PC-3 (cell line): ENCODE data around the gene FAM83D. TPM values are rescaled to one million over a fixed set of nuclear protein-coding genes. Genes with fewer than 3 reads are reported as not detected.

Experiments
- ATAC-seq: fragments of 200-7000 bp; cut with Tn5 transposase; 2 replicates; pipeline ENCODE4 v1.9.1; 2020; ENCODE audit warnings: mild to moderate bottlenecking, moderate library complexity
- BruUV-seq: library from RNA; stranded (reverse); fragments of 400-500 nt; replicated peaks from 2 replicates; lab custom pipeline; 2021; lab: Mats Ljungman, UMichigan
- CTCF ChIA-PET: fragments of 300-600 bp; sonication (Branson Sonifier 250); formaldehyde crosslinking; loops from one replicate; lab custom pipeline; 2022; ENCODE audit warnings: antibody characterized with exemption; lab: Charles Lee
- POLR2A ChIA-PET: fragments of 300-600 bp; sonication (Branson Sonifier 250); formaldehyde crosslinking; loops from one replicate; lab custom pipeline; 2022; ENCODE audit warnings: antibody characterized with exemption; ENCODE audit not compliant: unreplicated experiment; lab: Charles Lee
- DNase-seq: peaks from one replicate; pipeline ENCODE4 v3.0.0-alpha.2; 2015
- H2AFZ ChIP-seq: fragments of 300-600 bp; sonication (generic); 2 replicates; pipeline ENCODE4 v1.6.0; 2016; ENCODE audit warnings: antibody characterized with exemption, low read length
- H3F3A ChIP-seq: fragments of 300-600 bp; sonication (generic); one replicate; pipeline ENCODE4 v1.6.0; 2017; ENCODE audit warnings: antibody characterized with exemption, low read length, control low read depth, mild to moderate bottlenecking; ENCODE audit not compliant: unreplicated experiment
- H3K27ac ChIP-seq: fragments of 300-600 bp; sonication (generic); 2 replicates; pipeline ENCODE4 v1.5.1; 2016; ENCODE audit warnings: mild to moderate bottlenecking, low read length
- H3K27me3 ChIP-seq: fragments of 300-600 bp; sonication (generic); 2 replicates; pipeline ENCODE4 v1.6.1; 2016; ENCODE audit warnings: low read length, mixed read lengths
- H3K36me3 ChIP-seq: fragments of 300-600 bp; sonication (generic); 2 replicates; pipeline ENCODE4 v1.6.1; 2016; ENCODE audit warnings: low read depth, mixed run types, low read length, mixed read lengths
- H3K4me1 ChIP-seq: fragments of 300-600 bp; sonication (generic); 2 replicates; pipeline ENCODE4 v1.5.1; 2016; ENCODE audit warnings: low read length; ENCODE audit not compliant: insufficient read depth
- H3K4me2 ChIP-seq: fragments of 300-600 bp; sonication (generic); 2 replicates; pipeline ENCODE4 v1.6.0; 2016; ENCODE audit warnings: low read length
- H3K4me3 ChIP-seq: fragments of 300-600 bp; sonication (generic); 2 replicates; pipeline ENCODE4 v1.5.1; 2016; ENCODE audit warnings: mild to moderate bottlenecking, low read length, mixed read lengths
- H3K79me2 ChIP-seq: fragments of 300-600 bp; sonication (generic); 2 replicates; pipeline ENCODE4 v1.6.1; 2017; ENCODE audit warnings: low read length, mixed read lengths
- H3K9ac ChIP-seq: fragments of 300-600 bp; sonication (generic); 2 replicates; pipeline ENCODE4 v1.6.0; 2016; ENCODE audit warnings: mild to moderate bottlenecking, low read length
- H3K9me2 ChIP-seq: fragments of 300-600 bp; sonication (generic); replicated peaks from 2 replicates; pipeline ENCODE4 v1.6.1; 2016; ENCODE audit warnings: mixed run types, low read length, mixed read lengths
- H3K9me3 ChIP-seq: fragments of 300-600 bp; sonication (generic); 2 replicates; pipeline ENCODE4 v1.6.1; 2016; ENCODE audit warnings: low read length, mixed read lengths
- H4K20me1 ChIP-seq: fragments of 300-600 bp; sonication (generic); 2 replicates; pipeline ENCODE4 v1.6.1; 2016; ENCODE audit warnings: low read length, mixed read lengths
- EZH2 ChIP-seq: fragments of 300-600 bp; sonication (generic); IDR thresholded peaks from one replicate; pipeline ENCODE4 v1.6.1; 2017; ENCODE audit warnings: antibody characterized with exemption, mild to moderate bottlenecking, low read length; ENCODE audit not compliant: unreplicated experiment
- EZH2phosphoT487 ChIP-seq: fragments of 300-600 bp; sonication (generic); IDR thresholded peaks from 2 replicates; pipeline ENCODE4 v1.6.1; 2018; ENCODE audit warnings: mild to moderate bottlenecking, antibody characterized with exemption, low read length, borderline replicate concordance
- intact Hi-C: fragments of 100-400 bp; cut with micrococcal nuclease; formaldehyde crosslinking; loops from 2 replicates; pipeline ENCODE4 v1.9.0; 2023
- total RNA-seq: library from RNA; depleted of rRNA; stranded (reverse); fragments of >200 nt; gene quantifications from 2 replicates; pipeline ENCODE4 v1.2.3, GENCODE V29; 2014
- TF ChIP-seq, protein P1 (sequence below): fragments of 300-600 bp; sonication (generic); conservative IDR thresholded peaks from 2 replicates; pipeline ENCODE4 v1.5.1; 2017; ENCODE audit warnings: antibody characterized with exemption, low read depth, mild to moderate bottlenecking, low read length

FAM83D gene
- total RNA-seq, 1 experiment from 2014 or later: 69.6 TPM

DNA sequence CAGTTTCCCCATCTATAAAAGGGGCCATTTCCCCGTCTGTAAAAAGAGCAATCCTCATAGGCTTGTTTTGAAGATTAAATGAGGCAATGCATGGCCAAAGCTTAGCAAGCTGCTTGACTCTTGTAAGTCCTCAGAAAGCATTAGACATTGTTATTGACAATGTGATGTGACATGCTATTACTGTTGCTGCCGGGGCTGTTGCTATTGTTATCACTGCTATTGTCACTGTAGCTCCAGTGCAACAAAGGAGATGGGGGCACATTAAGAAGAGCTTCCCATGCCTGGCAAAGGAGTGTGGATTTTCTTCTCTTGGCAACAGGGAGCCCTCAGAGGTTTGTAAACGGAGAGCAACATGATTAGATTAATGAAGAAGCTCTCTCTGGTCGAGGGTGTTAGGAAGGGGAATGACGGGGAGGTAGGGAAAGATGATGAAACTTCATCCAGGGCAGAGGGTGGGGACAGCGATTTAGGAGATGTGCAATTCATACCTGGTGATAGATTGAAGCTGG lies 33.1 kb upstream of the FAM83D start:
- CTCF ChIA-PET: interaction anchor here (0.6 kb wide), 1 partner anchor 165 kb away, joined by 9 read pairs; no protein-coding TSS in a partner anchor

DNA sequence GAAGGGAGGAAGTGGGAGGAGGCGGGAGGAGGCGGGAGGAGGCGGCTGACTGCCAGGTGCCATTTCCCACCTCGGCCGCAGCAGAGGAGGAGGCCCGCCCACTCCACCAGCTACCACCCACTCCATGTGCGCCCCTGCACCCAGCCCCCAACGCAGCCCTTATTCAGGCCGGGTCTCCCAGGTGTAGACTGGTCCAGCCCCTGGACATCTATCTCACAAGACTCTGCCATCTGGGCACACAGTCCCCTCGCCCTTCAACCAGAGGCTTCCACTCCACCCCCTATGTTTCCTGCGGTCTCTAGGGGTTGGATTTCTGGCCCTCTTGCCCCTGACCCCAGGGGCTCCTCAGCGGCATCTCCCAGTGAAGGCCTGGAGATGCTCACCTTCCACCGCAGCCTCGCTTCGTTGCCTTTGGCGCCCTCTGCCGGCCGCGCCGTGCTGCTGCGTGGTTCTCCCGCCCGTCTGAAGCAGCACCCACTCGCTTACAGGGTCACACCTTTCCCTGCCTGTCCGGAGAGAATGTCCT lies 32.6 kb upstream of the FAM83D start:
- intact Hi-C loops: loop anchor here (5.0 kb wide), 2 partner anchors 141 to 246 kb away; no protein-coding TSS in a partner anchor
- H3F3A ChIP-seq: no peaks in the 10 kb centered on the region
- POLR2A ChIA-PET: no interaction called here
- no peak overlapping the region for H2AFZ ChIP-seq
- BruUV-seq: no TSS peak
- ATAC-seq (peak; percentile 95), DNase-seq (peak; percentile 75)
- H3K9ac ChIP-seq: no peak overlapping the region
- no peaks in the 10 kb centered on the region for H3K9me3 ChIP-seq
- H3K27me3 ChIP-seq: peaks cover 14% of the 10 kb centered on the region; the same call in 1 of the 2 replicates
- CTCF ChIA-PET: interaction anchor here (0.6 kb wide), 1 partner anchor 164 kb away, joined by 9 read pairs; no protein-coding TSS in a partner anchor
- no peaks in the 10 kb centered on the region for H4K20me1 ChIP-seq
- no peak for TF ChIP-seq EZH2phosphoT487
- TF ChIP-seq, protein P1, sequence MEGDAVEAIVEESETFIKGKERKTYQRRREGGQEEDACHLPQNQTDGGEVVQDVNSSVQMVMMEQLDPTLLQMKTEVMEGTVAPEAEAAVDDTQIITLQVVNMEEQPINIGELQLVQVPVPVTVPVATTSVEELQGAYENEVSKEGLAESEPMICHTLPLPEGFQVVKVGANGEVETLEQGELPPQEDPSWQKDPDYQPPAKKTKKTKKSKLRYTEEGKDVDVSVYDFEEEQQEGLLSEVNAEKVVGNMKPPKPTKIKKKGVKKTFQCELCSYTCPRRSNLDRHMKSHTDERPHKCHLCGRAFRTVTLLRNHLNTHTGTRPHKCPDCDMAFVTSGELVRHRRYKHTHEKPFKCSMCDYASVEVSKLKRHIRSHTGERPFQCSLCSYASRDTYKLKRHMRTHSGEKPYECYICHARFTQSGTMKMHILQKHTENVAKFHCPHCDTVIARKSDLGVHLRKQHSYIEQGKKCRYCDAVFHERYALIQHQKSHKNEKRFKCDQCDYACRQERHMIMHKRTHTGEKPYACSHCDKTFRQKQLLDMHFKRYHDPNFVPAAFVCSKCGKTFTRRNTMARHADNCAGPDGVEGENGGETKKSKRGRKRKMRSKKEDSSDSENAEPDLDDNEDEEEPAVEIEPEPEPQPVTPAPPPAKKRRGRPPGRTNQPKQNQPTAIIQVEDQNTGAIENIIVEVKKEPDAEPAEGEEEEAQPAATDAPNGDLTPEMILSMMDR: peak; percentile 83
- TF ChIP-seq EZH2: no peak
- H3K4me1 ChIP-seq: peaks cover 4% of the 10 kb centered on the region; the same call in 1 of the 2 replicates
- peak overlapping the region; percentile 32; the same call in 1 of the 2 replicates for H3K4me3 ChIP-seq
- no peaks in the 10 kb centered on the region for H3K36me3 ChIP-seq
- peak overlapping the region; percentile 70 for H3K4me2 ChIP-seq
- no peak overlapping the region for H3K27ac ChIP-seq
- no peaks in the 10 kb centered on the region for H3K9me2 ChIP-seq
- no peaks in the 10 kb centered on the region for H3K79me2 ChIP-seq

More for the DNA sequence above, 33.1 kb upstream of the FAM83D start:
- Histone ChIP-seq H3K9ac (no peak overlapping the region), H3K36me3 (no peaks in the 10 kb centered on the region), H3K4me1 (peaks cover 4% of the 10 kb centered on the region; the same call in 1 of the 2 replicates), H3K27me3 (peaks cover 12% of the 10 kb centered on the region; the same call in 1 of the 2 replicates), H3K27ac (no peak overlapping the region), H3K4me3 (no peak overlapping the region), H3K79me2 (no peaks in the 10 kb centered on the region), H2AFZ (no peak overlapping the region), H4K20me1 (no peaks in the 10 kb centered on the region), H3F3A (no peaks in the 10 kb centered on the region), H3K9me2 (no peaks in the 10 kb centered on the region), H3K4me2 (no peak overlapping the region), H3K9me3 (no peaks in the 10 kb centered on the region)
- intact Hi-C loops: loop anchor here (5.0 kb wide), 2 partner anchors 141 to 246 kb away; no protein-coding TSS in a partner anchor
- POLR2A ChIA-PET: no interaction called here
- ATAC-seq: no peak
- no peak for TF ChIP-seq EZH2phosphoT487
- no peak for TF ChIP-seq EZH2
- no peak for DNase-seq
- no TSS peak for BruUV-seq

DNA sequence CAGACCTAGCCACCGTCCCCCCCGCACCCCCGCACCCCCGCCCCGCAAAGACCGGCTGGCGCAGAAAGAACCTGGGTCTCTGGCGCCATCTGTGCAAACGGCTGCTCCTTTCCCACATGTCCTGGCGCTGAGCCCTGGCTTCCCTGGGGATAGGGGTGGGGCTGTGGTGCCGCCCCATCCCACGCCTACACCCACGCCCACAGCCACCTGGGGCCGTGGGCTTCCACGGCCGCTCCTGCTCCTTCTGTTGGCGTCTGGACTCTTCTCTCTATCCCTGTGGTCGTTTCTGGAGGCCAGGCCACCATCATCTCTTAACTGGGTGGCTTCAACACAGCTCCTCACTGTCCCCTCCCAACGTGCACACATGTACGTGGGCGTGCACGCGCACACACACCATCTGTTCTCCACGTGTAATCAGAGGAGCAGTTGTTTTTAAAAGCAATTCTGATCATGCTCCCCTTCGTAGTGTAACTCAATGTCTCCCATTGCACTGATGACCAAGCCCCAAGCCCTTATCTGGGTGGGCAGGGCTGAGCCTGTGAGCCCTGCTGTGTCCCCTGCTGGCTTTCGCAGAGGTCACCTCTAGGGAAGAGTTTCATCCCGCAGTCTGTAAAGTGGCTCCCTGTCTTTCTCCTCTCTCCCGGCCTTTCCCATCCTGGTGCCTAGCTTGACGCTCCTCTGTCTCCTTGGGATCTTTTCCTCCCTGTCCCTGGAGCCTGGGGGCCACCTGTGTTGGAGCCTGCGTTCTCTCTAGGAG lies 31.9 kb upstream of the FAM83D start:
- BruUV-seq: no TSS peak
- no peaks in the 10 kb centered on the region for H3K79me2 ChIP-seq
- H3F3A ChIP-seq: no peaks in the 10 kb centered on the region
- TF ChIP-seq, protein P1: no peak
- TF ChIP-seq EZH2 (no peak), EZH2phosphoT487 (no peak)
- H3K4me1 ChIP-seq: peaks cover 4% of the 10 kb centered on the region; the same call in 1 of the 2 replicates
- CTCF ChIA-PET: interaction anchor here (0.6 kb wide), 1 partner anchor 19 kb away, joined by 3 read pairs; no protein-coding TSS in a partner anchor
- H3K9ac ChIP-seq: no peak overlapping the region
- POLR2A ChIA-PET: no interaction called here
- peak overlapping the region; percentile 70 for H3K4me2 ChIP-seq
- no peaks in the 10 kb centered on the region for H3K36me3 ChIP-seq
- peak overlapping the region; percentile 32; the same call in 1 of the 2 replicates for H3K4me3 ChIP-seq
- H3K27me3 ChIP-seq: peaks cover 14% of the 10 kb centered on the region; the same call in 1 of the 2 replicates
- no peaks in the 10 kb centered on the region for H3K9me3 ChIP-seq
- no peak overlapping the region for H3K27ac ChIP-seq
- intact Hi-C loops: loop anchor here (5.0 kb wide), 2 partner anchors 142 to 247 kb away; no protein-coding TSS in a partner anchor
- DNase-seq (no peak), ATAC-seq (peak; percentile 70)
- no peaks in the 10 kb centered on the region for H4K20me1 ChIP-seq
- no peaks in the 10 kb centered on the region for H3K9me2 ChIP-seq
- H2AFZ ChIP-seq: peak overlapping the region; percentile 54
